Subcutaneous abdominal adipose tissue (tissue), 5 donors: Measurements from ENCODE around the gene CD86.

Experiments used
- H3K27ac ChIP-seq: one replicate; pipeline ENCODE4 v1.7.0; 2013; ENCODE audit warnings: low read depth, mild to moderate bottlenecking, inconsistent platforms, low read length, moderate library complexity
- H3K27me3 ChIP-seq, 5 donors: one replicate each; pipeline ENCODE4 v1.7.0; 2013; ENCODE audit warnings: low read length in 5 of 5, inconsistent platforms in 1 of 5; ENCODE audit not compliant: control insufficient read depth in 5 of 5, insufficient read depth in 4 of 5
- H3K36me3 ChIP-seq, 5 donors: one replicate each; pipeline ENCODE4 v1.7.0; 2013; ENCODE audit warnings: low read length in 5 of 5; ENCODE audit not compliant: control insufficient read depth in 5 of 5, insufficient read depth in 5 of 5
- H3K4me1 ChIP-seq, 5 donors: one replicate each; pipeline ENCODE4 v1.7.0; 2013; ENCODE audit warnings: low read length in 5 of 5, mild to moderate bottlenecking in 3 of 5, moderate library complexity in 1 of 5; ENCODE audit not compliant: control insufficient read depth in 5 of 5, insufficient read depth in 5 of 5
- H3K4me3 ChIP-seq, 5 donors: one replicate each; pipeline ENCODE4 v1.7.0; 2013; ENCODE audit warnings: low read length in 5 of 5, low read depth in 1 of 5
- H3K9ac ChIP-seq, 5 donors: one replicate each; pipeline ENCODE4 v1.7.0; 2013; ENCODE audit warnings: low read length in 5 of 5, mild to moderate bottlenecking in 4 of 5, moderate library complexity in 3 of 5
- H3K9me3 ChIP-seq, 5 donors: one replicate each; pipeline ENCODE4 v1.7.0; 2013; ENCODE audit warnings: low read length in 5 of 5; ENCODE audit not compliant: control insufficient read depth in 5 of 5
- donor health status: healthy.
- donor health status: healthy.
- donor health status: healthy.
- donor health status: healthy.
- donor health status: healthy.

The CD86 gene

DNA sequence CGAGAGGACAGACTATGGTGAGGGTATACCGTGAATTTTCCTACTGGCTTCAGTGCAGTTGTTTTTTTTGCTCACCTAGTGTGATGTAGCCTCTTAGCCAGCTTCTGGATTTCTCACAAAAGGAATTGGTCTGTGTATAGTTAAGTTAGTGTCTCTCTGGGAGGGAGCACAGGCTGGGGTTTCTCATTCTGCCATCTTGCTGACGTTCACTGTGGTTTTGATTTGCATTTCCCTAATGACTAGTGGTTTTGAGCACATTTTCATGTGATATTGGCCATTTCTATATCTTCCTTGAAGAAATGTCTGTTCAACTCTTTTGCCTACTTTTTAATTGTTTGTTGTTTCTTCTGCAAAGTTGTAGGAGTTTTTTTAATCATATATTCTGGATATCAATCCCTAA is 2.2 kb upstream of the CD86 start:
- H3K9me3 ChIP-seq, result no peaks in the 10 kb centered on the region
- H3K36me3 ChIP-seq, result no peaks in the 10 kb centered on the region
- no peak overlapping the region for H3K27ac ChIP-seq
- H3K4me3 ChIP-seq, result no peak overlapping the region
- no peaks in the 10 kb centered on the region for H3K4me1 ChIP-seq
- peaks cover 0 to 2% (median 0%) of the 10 kb centered on the region in 5 donors for H3K27me3 ChIP-seq
- H3K9ac ChIP-seq, result no peak overlapping the region

DNA sequence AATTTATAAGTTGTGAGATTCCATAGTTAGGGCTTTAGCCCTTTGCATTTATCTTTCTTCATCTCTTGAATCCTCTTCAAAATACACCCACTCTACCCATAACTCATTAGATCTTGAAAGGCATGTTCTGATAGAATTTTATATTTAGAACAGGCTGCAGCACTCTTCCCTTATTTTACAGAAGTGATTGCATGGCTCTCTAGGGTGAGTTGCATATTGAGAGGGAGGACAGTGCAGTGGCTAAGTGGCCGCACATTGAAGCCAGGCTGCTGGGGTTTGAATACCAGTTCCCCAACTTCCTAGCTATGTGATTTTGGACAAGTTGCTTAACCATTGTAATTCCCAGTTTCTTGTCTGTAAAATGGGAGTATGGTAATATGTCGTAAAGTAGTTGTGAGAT is 2.5 kb downstream of the CD86 start:
- H3K9ac ChIP-seq, result no peak overlapping the region
- H3K36me3 ChIP-seq, result no peaks in the 10 kb centered on the region
- H3K27me3 ChIP-seq, result peaks cover 0 to 2% (median 0%) of the 10 kb centered on the region in 5 donors
- no peaks in the 10 kb centered on the region for H3K4me1 ChIP-seq
- H3K9me3 ChIP-seq, result no peaks in the 10 kb centered on the region
- H3K27ac ChIP-seq, result no peak overlapping the region
- H3K4me3 ChIP-seq, result no peak overlapping the region

DNA sequence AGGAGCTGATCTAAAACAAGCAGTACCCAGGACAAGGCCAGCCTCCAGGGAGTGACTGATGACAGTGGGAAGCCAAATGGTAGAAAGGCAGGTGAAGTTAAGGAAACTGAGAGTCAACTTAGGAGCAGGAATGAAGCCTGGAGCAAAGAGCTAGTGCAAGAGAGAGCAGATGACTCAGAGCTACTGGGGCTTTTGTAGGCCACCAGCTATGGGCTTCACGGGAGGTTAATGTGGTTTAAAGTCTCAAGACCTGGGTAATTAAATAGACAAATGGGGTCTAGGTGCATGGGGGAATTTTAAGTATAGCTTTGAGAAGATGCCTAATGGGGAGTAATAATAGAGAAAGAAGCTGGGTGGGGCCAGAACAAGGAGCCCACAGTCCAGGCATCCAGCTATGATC is 3.1 kb downstream of the CD86 start:
- H3K27ac ChIP-seq, result no peak overlapping the region
- no peak overlapping the region for H3K9ac ChIP-seq
- H3K4me3 ChIP-seq, result no peak overlapping the region
- H3K4me1 ChIP-seq, result no peaks in the 10 kb centered on the region
- no peaks in the 10 kb centered on the region for H3K9me3 ChIP-seq
- no peaks in the 10 kb centered on the region for H3K36me3 ChIP-seq
- H3K27me3 ChIP-seq, result peaks cover 0 to 2% (median 0%) of the 10 kb centered on the region in 5 donors

DNA sequence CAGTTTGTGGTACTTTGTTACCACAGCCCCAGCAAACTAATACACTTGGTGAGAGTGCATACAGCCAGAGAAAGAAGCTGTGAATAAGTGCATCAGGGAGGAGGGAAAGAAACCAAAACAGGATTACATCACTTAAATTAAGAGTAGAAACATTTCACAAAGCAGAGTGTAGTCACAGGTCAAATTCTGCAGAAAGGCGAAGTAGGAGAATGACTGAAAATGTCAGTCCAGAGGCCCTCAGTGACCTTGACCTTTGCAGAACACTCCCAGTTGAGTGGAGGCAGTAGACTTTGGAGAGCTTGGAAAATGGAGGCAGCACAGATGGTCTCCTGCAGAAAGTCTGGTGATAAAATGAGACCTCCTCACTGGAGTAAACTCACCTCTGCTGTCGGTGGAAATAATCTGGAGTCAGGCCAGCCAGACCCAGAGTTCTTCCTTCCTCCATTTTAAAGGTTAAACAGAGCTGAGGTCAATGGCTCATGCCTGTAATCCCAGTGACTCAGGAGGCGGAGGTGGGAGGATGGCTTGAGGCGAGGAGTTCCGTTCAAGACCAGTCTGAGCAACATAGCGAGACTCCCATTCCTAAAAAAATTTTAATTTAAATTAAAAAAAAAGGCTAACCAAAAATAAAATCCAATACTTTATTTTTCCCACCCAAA is 5.0 kb downstream of the CD86 start:
- no peaks in the 10 kb centered on the region for H3K36me3 ChIP-seq
- H3K9me3 ChIP-seq, result no peaks in the 10 kb centered on the region
- peaks cover 0 to 2% (median 0%) of the 10 kb centered on the region in 5 donors for H3K27me3 ChIP-seq
- H3K27ac ChIP-seq, result no peak overlapping the region
- H3K4me1 ChIP-seq, result no peaks in the 10 kb centered on the region
- no peak overlapping the region for H3K4me3 ChIP-seq
- H3K9ac ChIP-seq, result no peak overlapping the region

DNA sequence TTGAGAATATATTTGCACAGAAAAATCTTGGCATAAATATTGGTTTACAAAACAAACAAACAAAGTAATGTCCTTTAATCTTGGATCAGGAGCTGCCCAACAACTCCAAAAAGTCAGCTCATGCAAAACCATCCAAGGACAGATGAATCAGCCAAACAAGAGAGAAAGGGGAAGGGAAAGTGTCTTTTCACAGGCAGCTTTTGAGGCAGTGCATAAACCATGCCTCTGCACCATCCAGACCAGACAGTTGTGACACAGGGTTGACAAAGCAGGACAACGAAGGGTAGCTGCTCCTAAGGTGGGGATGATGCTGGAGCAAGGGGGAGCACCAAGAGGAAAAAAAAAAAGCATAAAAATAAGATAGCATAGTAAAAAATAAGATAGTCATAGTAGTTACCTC is 8.7 kb downstream of the CD86 start:
- Histone ChIP-seq H3K4me3 (no peak overlapping the region), H3K27ac (no peak overlapping the region), H3K9me3 (no peaks in the 10 kb centered on the region), H3K9ac (no peak overlapping the region), H3K4me1 (peaks cover 0 to 5% (median 0%) of the 10 kb centered on the region in 5 donors), H3K27me3 (no peaks in the 10 kb centered on the region), H3K36me3 (no peaks in the 10 kb centered on the region)

DNA sequence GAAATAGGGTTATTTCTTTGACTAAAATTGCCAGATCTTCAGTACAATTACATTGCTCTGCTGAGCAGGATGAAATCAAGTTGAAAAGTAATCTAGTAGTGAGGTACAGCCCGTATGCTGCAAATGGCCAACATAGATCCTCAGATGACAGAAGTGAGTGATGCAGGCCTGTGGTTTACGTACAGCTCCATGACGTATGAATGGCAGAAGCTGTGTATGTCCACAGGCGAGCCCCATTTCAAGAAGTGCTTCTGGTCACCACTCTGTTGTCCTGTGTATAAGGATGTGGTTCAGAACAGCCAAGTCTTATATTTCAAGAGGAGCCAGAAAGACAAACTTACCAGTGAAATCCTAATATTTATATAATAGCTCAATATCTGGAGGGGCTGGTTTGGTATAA is 9.2 kb downstream of the CD86 start:
- no peak overlapping the region for H3K4me3 ChIP-seq
- no peaks in the 10 kb centered on the region for H3K27me3 ChIP-seq
- H3K36me3 ChIP-seq, result no peaks in the 10 kb centered on the region
- H3K4me1 ChIP-seq, result peaks cover 0 to 5% (median 0%) of the 10 kb centered on the region in 5 donors
- no peak overlapping the region for H3K27ac ChIP-seq
- H3K9me3 ChIP-seq, result no peaks in the 10 kb centered on the region
- H3K9ac ChIP-seq, result no peak overlapping the region

DNA sequence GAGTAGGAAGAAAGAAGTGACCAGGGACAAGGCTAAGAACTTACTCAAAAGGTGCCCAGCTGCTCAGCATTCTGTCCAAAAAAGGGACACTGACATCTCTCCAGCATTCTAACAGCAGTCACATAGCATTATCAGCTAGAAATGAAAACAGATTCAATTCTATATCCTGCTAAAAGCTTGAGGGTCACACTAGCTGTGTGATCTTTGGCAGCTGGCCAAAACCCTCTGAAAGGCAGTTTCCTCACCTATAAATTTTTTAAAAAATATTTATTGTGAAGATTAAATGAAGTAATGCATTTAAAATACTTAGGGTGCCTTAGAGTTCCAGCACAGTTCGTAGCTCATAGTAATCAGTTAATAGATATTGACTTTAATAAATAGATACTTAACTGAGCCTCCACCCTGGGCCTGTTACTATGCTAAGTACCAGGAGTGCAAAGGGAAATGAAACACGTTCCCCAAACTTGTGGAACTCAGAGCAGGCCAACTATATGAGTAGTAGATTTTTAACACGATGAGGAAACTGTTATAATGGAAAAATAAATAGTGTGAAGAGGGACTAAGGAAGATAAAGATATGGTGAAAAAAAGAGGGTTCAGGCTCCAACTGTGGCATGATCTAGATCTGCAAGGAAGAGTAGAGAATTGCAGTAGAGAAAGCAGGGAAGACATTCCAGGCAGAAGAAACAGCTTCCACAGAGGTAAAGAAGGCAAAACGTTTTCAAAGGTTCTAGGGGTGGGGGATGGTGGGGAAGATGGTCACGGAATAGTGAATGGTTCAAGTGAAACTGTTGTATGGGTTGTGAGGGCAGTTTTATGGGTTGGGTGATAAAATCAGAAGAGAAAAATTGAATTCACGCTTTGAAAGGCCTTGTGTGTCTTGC is 11.4 kb downstream of the CD86 start:
- Histone ChIP-seq H3K27me3 (no peaks in the 10 kb centered on the region), H3K4me3 (no peak overlapping the region), H3K27ac (no peak overlapping the region), H3K4me1 (peaks cover 0 to 5% (median 0%) of the 10 kb centered on the region in 5 donors), H3K9me3 (no peaks in the 10 kb centered on the region), H3K36me3 (no peaks in the 10 kb centered on the region), H3K9ac (no peak overlapping the region)

DNA sequence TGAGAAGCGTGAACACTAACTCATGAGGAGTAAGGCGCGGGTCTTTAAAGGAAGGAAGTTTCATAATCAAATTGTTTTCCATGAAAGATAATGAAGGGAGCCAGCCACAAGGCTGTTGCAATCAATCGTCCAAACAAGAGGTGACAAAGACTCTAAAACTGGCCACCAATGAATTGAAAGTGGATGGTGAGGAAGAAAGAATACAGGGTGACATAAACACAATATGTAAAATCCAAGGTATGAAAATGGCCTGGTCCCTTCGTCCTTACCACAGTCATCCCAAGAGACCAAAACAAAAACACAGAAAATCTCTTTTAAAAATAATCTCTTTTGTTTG is 12.0 kb downstream of the CD86 start:
- H3K27ac ChIP-seq, result no peak overlapping the region

DNA sequence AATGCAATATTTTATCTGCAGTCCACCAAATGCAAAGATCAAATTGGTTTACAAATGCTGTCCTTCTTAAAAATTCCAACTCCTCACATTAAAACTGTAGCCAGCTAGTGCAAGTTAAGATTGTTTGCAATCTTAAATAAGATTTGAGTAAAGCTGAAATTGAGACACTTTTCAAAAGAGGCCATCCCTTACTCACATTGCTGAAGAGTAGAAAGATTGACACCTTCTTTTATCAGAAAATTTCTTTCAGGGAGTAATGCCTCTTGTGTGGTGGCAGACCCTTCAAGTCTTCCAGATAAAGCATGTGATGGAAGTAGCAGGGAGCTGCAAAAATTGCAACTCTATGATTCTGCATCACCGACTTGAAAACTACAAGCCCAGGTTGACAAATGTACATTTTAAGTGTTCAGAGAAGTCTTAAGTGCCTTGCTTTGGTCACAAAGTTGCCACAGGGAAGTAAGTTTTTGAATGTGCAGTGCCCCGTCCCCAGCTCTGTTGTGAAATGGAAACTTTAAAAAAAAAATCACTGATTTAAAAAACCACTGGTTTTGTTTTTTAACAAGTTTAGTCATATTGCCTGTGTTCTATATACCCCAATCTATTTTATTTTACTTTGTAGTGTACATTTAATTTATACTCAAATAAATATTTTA is 12.6 kb downstream of the CD86 start:
- H3K4me1 ChIP-seq, result peaks cover 0 to 5% (median 0%) of the 10 kb centered on the region in 5 donors
- no peak overlapping the region for H3K9ac ChIP-seq
- no peak overlapping the region for H3K27ac ChIP-seq
- no peaks in the 10 kb centered on the region for H3K9me3 ChIP-seq
- H3K27me3 ChIP-seq, result no peaks in the 10 kb centered on the region
- H3K4me3 ChIP-seq, result no peak overlapping the region
- no peaks in the 10 kb centered on the region for H3K36me3 ChIP-seq

More for the DNA sequence above, 12.0 kb downstream of the CD86 start:
- no peak overlapping the region for H3K9ac ChIP-seq
- no peaks in the 10 kb centered on the region for H3K27me3 ChIP-seq
- H3K9me3 ChIP-seq, result no peaks in the 10 kb centered on the region
- H3K36me3 ChIP-seq, result no peaks in the 10 kb centered on the region
- no peak overlapping the region for H3K4me3 ChIP-seq
- peaks cover 0 to 5% (median 0%) of the 10 kb centered on the region in 5 donors for H3K4me1 ChIP-seq
